Inferior parietal cortex (tissue), 1 donor: ENCODE results near the gene TGFBR1.

Source experiments
- DNase-seq: peaks from one replicate; pipeline ENCODE4 v3.0.0-alpha.2; 2016; ENCODE audit errors: extremely low spot score

TGFBR1 gene

DNA sequence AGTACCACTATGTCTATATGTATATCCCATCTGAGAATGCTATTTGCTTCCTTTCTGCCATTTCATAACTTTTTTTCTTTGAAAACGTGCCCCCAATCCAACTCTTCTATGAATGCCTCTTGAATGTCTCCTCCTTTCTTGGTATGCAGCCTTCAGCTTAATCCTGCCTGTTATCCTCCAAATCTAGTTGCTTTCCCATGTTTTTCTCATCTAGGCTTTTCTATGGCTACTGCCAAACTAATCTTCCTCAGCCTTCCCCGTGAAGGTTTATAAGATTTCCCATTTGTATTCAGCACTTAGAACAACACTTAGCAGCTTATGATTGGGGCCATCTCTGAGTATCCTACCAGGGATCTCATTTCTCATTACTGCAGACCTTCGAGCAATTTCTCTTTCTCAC lies 2.5 kb downstream of the TGFBR1 start:
- no peak for DNase-seq

DNA sequence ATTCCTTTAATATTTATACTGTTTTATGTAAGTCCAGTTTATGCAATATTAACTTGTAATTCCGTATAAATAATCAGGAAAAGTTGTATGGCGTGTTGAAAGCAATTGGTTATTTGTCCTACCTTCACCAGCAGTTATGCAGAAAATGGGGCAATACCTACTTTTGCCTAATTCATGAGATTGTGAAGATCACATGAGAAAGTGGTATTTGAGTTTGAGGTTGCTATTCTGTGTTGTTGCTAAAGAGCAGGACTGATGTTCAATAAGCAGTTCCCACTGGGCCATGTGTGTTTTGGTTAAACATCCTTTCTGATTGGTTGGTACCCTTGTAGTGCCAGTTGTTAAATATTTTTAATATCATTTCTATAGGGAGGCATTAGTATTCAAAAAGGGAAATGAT lies 3.2 kb downstream of the TGFBR1 start:
- DNase-seq = no peak

DNA sequence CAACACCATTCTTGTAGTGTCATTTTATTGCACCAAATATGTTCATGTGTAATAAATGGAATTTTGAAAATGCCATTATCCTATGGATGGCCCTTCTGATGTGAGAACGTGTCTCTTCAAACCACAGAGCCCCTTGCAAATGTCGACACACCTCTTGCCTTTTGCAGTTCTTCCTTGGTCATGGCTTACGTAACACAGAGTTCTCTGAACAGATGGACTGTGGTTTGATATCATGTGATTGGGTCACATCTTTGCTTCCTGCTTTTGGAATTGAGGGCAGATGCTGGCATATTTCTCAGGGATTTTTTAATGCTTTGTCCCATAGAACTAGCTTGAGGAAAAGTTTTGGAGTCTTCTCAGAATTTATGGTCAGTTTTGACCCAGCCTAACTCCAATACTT lies 4.6 kb downstream of the TGFBR1 start:
- no peak for DNase-seq

DNA sequence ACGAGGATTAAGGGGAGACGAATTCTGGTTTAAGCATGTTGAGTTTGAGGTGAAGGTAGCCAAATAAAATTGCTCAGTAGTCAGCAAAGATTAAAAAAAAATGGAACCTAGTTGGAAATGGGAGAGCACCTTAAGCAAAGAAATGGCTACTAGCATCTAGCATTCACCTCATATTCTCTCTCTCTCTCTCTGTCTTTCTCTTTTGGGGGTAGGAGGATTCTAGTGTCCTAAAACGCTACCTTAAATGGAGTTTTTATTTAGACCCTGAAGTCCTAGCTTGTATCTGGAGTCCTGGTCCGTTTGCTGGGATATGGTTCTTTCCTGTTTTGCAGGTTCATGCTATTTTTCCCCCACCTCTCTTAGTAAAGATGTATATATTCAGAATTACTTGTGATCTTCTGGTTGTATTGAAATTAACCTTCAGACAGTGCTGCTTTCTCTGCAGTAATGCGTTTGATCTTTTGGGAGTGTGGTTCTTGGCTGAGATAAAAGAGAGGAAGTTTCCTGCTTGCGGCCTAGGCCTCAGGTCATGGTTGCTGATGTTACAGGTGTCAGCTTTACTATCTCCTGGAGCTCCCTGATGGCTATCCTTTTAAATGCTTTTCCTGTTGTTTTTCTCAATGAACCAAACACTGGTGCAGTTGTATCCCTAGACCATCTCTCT lies 8.0 kb downstream of the TGFBR1 start:
- DNase-seq = no peak

DNA sequence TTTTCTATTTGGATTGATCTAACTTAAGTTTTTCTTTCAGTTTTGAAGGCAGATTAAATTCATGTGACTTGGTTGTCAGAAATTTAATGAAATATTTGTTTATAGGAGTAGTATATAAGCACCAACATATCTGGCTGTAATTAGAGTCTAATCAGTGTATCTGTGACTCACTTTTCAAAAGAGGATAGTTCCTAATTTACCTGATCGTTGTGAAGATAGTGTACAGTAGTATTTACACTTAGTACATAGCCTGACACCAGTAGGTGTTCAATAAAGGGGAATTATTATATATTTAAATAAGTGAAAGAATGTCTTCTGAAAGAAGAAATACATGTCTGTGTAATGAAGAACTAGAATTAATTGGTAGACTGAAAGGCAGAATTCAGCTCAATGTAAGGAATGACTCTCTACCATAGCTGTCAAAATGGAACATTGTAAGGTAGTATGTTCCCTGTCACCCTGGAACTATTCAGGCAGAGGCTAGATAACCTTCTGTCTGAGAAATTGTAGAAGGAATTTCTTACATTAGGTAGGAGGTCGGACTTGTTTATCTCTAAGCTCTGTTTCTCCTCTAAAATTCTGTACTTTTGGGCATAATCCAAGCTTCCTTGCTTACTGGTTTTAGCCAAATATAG lies 8.6 kb downstream of the TGFBR1 start:
- DNase-seq = no peak

DNA sequence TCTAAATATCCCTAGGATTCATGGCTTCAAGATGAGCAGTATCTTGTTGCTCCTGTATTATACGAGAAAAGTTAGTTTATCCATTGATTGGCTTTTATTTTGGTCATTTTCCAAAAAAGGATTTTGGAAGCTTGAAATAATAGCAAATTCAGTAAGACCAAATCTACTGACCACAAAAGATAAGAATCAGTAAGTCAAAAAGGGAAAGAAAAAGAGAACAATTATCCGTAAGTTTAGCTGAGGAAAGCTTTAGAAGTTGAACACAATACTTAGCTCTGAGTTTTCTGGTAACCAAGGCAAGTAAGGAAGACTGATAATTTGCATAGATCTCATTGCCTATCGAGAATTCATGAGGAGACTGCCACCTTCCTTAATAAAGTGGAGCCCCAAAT lies 9.1 kb downstream of the TGFBR1 start:
- DNase-seq = no peak

DNA sequence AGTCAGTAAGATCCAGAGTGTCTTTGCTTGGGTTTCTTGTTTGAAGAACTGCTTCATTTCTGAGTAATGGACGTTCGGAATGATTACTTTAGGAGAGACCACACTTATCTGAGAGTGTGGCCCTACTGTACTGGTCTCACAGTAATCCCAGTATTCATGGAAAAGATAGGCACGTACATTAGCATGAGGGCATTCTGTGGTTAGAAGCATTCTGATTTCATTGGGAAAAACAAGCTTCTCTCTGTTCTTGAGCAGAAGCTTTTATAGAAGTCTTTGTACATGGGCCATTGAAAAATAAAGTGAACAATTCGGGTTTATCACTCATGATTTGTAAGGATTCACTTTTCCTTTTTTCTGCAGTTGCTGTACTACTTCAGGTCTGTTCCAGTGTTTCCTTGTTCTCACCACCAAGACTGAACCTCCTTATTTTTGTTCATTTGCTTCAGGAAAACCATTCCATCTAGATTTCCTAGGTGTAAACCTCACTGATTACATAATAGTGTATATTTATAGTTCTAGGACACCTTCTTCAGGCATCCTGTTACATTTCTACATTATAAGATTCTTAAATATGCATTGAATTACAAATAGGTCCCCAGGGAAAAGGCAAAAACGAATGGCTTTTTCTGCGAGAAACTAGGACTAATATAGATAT lies 10.1 kb downstream of the TGFBR1 start:
- DNase-seq = no peak

DNA sequence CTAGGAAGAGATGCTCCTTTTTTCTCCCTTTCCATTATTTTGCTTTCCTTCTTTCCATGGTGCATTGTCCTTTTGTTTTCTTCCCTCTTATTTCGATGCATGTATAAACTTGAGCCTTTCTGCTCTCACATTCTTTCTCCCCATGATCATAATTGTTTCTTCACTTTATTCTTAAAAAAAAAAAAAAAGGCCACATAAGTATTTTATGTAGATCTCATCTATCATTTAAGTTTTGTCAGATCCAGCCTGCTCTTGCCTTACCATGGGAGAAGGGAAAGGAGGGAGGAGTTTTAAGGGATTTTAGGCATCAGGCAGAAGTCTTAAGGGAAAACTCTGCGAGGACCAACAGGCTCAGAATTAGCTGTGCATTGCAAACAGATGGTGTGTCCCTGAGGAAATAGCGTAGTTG lies 11.1 kb downstream of the TGFBR1 start:
- no peak for DNase-seq

DNA sequence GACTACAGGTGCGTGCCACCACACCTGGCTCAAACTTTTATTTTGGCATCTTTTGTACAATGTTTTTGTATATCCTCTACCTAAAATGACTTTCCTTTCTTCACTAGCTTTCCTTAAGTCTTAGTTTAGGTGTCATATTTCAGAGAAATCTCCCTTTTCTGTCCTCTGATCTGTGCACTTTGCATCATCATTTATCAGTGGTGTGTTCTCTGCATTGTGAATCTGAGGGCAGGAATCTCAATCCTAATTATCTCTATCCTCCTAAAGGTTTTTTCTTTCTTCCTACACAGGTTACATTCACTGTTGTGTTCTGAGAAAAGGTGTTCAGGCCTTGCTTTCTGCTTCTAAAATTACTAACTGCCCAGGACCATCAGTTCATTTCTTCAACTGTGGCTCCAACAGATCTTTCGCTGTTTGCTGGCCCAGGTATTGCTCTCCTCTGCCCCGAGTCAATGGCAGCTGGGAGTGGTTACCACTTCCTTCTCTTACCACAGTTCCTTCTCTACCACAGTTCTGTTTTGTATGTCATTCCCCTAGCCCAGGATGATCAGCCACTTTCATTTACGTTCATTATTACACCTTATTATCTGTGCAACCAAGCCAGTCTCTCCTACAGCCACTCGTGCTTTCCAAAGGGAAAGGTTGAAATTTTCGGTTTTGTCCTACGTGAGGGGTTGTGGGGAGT lies 14.0 kb downstream of the TGFBR1 start:
- no peak for DNase-seq

DNA sequence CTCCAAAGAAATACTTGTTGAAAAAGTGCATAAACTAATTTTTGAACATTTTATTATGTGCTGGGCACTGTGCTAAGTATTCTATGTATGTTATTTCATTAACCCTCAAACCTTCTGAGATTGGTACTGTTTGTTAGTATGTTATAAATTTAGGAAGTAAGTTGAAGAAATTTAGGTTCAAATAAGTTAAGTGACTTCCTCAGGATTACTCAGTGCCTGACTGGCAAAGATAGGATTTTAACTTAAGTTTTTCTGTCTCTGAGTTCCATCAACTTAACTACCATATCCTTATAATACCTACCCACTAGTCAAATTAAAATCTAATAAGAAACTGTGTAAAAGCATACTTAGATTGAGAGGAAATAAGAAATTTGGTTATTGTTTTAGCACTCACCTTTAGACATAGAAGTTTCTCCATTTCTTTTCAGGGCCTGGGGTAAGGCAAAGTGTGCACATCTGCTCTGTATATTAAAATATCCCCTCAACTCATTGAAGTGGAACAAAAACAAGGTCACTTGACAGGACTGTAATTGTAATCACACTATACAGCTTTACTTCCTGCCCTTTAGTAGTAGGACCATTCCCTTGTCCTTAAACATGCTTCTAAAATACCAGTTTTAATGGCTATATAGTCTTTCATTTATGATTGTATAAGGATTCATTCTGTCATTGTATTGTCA lies 15.2 kb downstream of the TGFBR1 start:
- no peak for DNase-seq

DNA sequence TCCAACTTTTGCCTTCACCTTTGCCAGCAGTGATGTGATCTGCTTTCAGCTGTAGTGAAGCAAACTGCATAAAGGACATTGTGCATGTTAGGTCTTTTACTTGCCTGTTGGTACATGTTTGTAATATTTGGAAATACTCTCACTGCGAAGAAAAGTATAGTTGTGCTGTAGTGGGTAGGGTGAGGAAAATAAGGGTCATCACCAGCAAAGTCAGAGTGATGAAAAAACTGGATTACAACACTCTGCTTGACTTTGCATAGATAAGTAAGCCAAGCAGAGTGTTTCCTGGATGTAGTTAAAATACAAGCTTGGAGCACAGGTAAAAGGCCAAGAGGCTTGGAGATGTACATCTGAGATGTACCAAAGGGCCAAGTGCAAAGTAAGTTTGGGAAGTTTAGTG lies 16.7 kb downstream of the TGFBR1 start:
- DNase-seq = no peak

DNA sequence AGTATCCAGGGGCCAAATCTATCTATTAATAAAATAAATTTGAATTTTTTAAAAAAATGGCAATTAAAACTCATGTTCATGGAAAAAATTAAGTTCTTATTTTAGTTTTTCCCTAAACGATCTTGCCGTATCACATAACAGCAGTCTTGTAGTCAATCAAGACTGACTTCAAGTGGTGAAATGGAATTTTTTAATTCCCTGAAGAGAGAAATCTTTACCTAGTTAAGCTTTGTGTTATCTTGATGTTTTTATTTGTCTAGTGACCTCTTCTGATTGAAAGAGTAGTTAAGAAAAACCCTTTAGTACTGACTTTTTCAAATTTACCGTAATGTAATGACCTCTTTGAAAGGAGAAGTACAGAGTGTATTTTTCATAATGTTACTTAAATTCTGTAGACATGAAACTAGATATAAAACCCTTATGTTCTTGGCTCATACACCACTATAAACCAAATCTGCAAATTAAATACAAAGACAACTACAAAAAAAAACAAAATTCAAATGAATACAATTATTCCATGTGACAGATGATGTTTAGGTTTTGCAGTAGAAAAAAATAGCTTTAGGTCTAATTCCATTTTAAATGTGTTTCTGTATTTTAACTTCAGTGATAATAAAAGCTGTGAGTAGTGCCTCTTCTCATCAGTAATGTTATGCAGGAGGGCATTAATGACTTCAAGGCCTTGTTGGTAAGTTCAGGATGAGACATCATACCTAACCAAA lies 19.8 kb downstream of the TGFBR1 start:
- DNase-seq = no peak

DNA sequence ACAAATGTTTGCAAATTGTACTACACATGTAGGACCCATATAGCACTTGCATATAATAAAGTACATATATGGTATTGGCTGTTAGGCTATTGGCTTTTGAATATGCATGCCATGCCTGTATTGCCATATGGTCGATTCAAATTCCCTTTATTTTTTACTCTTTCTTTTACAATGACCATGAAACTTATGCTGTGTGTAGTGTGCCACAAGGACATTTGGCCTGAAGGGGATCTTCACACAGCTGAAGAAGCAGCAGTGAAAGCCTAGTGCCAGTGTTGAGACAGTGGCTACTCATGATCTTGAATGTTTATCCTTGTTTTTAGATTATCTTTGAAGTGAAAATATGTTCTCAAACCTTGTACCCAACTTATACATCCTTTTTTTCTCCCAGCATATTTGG lies 20.5 kb downstream of the TGFBR1 start:
- DNase-seq = no peak

DNA sequence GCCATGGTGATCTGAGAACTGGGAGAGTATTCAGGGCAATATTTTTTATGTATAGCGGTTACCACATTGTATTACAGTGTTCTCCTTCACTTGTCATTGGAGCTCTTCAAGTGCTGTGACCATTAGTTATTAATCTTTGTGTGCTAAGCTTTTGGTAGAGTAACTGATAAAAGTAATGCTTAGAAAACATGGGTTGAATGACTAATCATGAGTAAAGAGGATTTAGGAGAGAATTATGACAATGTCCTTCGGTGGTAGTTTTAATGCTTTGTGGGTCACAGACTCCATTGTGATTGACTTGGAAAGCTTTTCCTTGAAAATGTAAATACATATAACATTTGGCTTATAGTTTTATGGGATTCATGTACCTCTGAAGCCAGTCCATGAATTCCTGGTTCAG lies 21.4 kb downstream of the TGFBR1 start:
- no peak for DNase-seq

DNA sequence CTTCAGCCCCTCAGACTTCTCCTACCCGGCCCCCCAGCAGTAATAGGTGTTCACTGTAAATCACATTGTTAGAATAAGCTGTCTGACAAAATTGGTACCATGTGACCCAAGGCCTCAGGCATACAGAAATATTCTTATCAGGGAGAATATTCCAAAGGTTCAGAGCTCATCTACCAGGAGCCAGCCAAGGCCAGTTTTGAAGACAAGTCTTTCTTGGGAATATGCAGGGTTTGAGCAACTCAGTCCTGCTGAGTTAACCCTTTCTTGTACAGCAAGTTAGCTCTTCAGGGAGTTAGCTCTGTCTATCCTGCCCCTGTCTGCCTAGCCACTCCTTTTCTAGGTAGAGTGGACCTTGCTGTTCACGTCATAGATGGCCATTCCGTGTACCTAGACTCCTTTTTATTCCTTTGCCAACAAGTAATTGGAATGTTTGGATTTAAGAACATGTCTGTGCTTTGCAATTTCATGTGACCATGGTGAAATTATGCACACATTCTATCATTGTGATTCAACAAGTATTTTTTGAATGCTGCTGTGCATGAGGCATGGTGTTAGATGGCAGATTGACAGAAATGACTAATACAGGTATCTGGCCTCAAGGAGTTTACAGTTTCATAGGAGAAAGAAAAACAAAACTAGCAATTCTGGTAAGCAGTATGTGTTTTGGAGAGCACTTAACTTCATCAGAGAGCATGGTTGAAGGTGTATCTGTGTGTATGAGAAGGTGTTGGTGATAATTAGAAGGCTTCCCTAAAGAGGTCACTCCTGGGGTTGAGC lies 22.6 kb downstream of the TGFBR1 start:
- no peak for DNase-seq

DNA sequence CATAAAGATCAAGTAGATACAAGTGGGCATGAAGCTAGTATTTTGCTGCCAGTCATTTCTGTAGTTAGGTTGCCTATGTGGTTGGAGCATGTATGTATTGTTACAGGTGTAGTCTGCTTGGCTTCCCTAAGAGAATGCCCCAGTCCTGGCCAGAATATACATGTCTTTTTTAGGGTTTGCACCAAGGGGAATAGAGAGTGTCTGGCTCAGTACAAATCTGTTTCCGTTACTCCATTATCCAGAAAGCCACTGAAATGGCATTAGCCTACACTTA lies 23.2 kb downstream of the TGFBR1 start:
- no peak for DNase-seq

DNA sequence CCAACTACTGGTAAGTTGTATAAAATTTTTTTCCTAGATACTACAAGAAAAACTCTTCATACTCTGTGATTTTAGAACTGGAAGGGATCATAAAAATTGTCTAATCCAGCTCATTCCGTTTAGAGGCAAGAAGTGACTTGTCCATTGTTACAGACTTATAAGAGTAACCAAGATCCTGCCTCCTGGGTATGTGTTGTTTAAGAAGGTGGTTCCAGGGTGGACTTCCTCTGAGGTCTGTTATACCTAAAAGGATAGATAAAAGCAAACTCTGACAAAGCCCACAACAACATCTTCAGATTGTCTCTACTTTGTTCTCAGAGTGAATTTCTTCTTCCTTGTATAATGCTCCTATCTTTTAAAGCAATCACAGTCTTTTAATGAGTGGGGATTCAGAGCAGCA lies 24.2 kb downstream of the TGFBR1 start:
- DNase-seq = no peak

DNA sequence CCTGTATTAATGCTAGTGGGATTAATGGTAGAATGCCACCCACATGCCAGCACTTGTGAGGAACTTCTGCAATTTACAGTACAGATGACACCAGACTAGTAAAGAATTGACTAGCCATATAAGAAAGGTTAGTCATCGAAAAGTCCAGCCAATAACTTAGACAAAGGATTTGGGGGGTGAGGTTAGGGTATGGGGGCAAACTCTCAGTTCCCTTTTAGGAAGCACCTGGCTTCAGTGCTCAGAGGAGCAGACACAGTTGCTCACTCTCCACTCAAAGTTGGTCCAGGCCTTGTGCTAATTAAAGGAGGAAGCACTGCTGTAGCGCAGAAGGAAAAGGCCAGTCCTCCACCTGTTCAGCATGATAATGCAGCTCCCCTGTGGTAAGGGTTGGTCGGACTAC lies 25.2 kb downstream of the TGFBR1 start:
- no peak for DNase-seq

DNA sequence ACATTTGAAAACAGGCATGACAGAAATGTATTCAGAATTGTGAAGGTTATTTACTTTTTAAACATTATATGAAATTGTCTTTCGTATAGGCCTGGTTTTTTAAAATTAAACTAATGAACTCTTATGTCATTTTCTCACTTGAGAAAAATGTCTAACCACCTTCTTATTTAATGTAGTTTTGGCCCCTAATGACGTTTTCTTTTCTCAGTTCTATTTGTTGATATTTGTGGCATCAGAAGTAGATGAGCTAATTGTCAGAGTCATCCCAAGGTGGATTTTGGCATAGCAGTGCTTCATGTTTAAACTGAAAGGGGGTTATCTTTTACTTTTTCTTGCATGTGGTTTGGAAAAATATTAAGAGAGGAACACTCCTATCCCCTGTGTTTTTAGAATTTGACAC lies 28.2 kb downstream of the TGFBR1 start:
- DNase-seq = no peak

DNA sequence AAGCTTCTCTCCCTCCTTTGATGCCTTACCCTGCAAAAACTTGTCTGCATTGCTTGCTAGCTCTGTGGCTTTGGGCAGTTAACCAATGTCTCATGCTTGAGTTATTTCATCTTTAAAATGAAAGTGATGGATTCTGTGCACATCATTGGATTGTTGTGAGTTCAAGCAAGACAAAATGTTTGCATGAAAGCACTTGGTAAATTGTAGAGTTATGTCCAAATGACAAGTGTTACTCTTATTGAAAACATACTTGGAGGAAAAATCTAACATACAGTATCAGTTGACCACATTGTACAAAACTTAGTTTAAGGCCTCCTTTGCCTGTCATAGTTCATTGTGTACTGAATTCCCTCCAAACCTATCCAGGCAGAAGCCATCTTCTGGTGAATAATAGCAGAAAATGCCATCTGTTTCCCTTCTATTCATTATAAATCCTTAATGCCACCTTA lies 30.0 kb downstream of the TGFBR1 start:
- DNase-seq = no peak

DNA sequence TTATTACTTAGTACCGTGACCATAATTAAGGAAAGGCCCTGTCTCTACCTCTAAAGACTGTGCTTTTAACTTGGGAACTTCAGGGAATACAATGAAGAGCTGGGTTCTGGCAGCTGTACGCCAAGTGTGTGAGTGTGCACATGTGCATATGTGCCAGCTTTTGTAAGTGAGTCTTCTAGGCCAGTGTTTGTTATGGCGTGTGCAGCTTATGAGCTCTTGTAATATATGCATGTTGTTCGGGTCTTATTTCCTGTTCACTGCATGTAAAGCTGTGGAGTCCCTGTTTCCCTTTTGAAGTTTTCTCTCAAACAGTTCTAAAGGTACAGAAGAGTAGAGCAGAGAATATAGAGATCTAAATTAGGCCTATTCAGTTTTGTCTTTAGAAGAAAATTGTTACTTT lies 30.5 kb downstream of the TGFBR1 start:
- DNase-seq = no peak
